Astrocyte of the spinal cord (primary cell): Measurements from ENCODE around the gene PLPP7.
"Not testable (repeated sequence)": the region's sequence is repeated elsewhere in the genome, so short reads cannot be mapped to it uniquely, and the experiment has no call there.

ENCODE experiments used
- DNase-seq: peaks from one replicate; pipeline ENCODE4 v3.0.0; 2011; ENCODE audit warnings: low read depth, low spot score
- H3K4me3 ChIP-seq: 2 replicates; pipeline ENCODE4 v1.5.1; 2011; ENCODE audit warnings: low read depth, mild to moderate bottlenecking, low read length, moderate library complexity
- CTCF ChIP-seq: IDR thresholded peaks from 2 replicates; pipeline ENCODE4 v1.5.1; 2012; ENCODE audit warnings: low read depth, mild to moderate bottlenecking, low read length, inconsistent platforms
- in situ Hi-C: cut with HindIII; loops from 2 replicates; pipeline ENCODE4 v1.10.0; 2017; ENCODE audit warnings: low sequenced_read_pairs

Gene PLPP7

GRCh38 chr9:131334629-131335367, 45.3 kb downstream of the PLPP7 start:
- in situ Hi-C loops = no loop called here
- no peak for DNase-seq
- H3K4me3 ChIP-seq = no peak overlapping the region
- no peak for TF ChIP-seq CTCF

GRCh38 chr9:131335368-131335755, 45.8 kb downstream of the PLPP7 start:
- no peak overlapping the region for H3K4me3 ChIP-seq
- DNase-seq = no peak
- in situ Hi-C loops = no loop called here
- TF ChIP-seq CTCF = no peak

GRCh38 chr9:131337131-131337848, 47.8 kb downstream of the PLPP7 start:
- no peak for DNase-seq
- H3K4me3 ChIP-seq = no peak overlapping the region
- TF ChIP-seq CTCF = no peak
- in situ Hi-C loops = no loop called here

- DNase-seq, H3K4me3 ChIP-seq, in situ Hi-C loops: not testable (repeated sequence)
These were observed 49.7 kb downstream of the PLPP7 start for GRCh38 chr9:131339212-131339611.

- DNase-seq, H3K4me3 ChIP-seq, in situ Hi-C loops: not testable (repeated sequence)
These were observed 55.5 kb downstream of the PLPP7 start for GRCh38 chr9:131344931-131345535.

- DNase-seq = no peak
- H3K4me3 ChIP-seq = no peak overlapping the region
- in situ Hi-C loops = no loop called here
- TF ChIP-seq CTCF = no peak
These were observed 57.0 kb downstream of the PLPP7 start for GRCh38 chr9:131346559-131346958.

GRCh38 chr9:131347376-131348020, 58.0 kb downstream of the PLPP7 start:
- H3K4me3 ChIP-seq = no peak overlapping the region
- no peak for DNase-seq
- in situ Hi-C loops = no loop called here
- TF ChIP-seq CTCF = no peak
